Endothelial cell of umbilical vein (primary cell): Measurements from ENCODE around the gene RAB14. TPM values are rescaled to one million over a fixed set of nuclear protein-coding genes. Genes with fewer than 3 reads are reported as not detected.

Source experiments
- BruUV-seq: library from RNA; stranded (reverse); fragments of 400-500 nt; replicated peaks from 2 replicates; lab custom pipeline; 2021; lab: Mats Ljungman, UMichigan
- CTCF ChIA-PET: fragments of 300-600, 350-600 bp; sonication (Branson Sonifier 250); formaldehyde crosslinking; loops from one replicate; lab custom pipeline; 2021; ENCODE audit warnings: antibody characterized with exemption, inconsistent platforms; lab: Charles Lee
- POLR2A ChIA-PET: fragments of 300-600, 350-600 bp; sonication (Branson Sonifier 250); formaldehyde crosslinking; loops from one replicate; lab custom pipeline; 2021; ENCODE audit warnings: antibody characterized with exemption, inconsistent platforms; lab: Charles Lee
- DNase-seq: peaks from one replicate; pipeline ENCODE4 v3.0.0-alpha.2; 2011; ENCODE audit warnings: low read depth, low spot score
- FAIRE-seq: peaks from 2 replicates; lab custom pipeline; 2011; peaks lifted over from hg19 to GRCh38; lab: Jason Lieb, UNC
- H2AFZ ChIP-seq: 2 replicates; pipeline ENCODE4 v1.6.0; 2012; ENCODE audit warnings: low read depth, low read length, control low read depth, inconsistent platforms
- H3K27ac ChIP-seq: 2 replicates; pipeline ENCODE4 v1.5.1; 2011; ENCODE audit warnings: low read depth, mild to moderate bottlenecking, control low read depth, low read length, moderate library complexity; ENCODE audit not compliant: insufficient read depth
- H3K27me3 ChIP-seq, 2 experiments: 2 replicates each; pipeline versions ENCODE4 v1.6.0 to v1.6.1; 2011; ENCODE audit warnings: low read length in 2 of 2, mixed read lengths in 1 of 2; ENCODE audit not compliant: control insufficient read depth in 2 of 2, insufficient read depth in 2 of 2
- H3K36me3 ChIP-seq, 2 experiments: 2 replicates in 1 of 2; 3 replicates in 1 of 2; pipeline ENCODE4 v1.5.1; 2011; ENCODE audit warnings: low read length in 2 of 2, mild to moderate bottlenecking in 1 of 2, moderate library complexity in 1 of 2; ENCODE audit not compliant: control insufficient read depth in 2 of 2, insufficient read depth in 2 of 2; ENCODE audit errors: extremely low read depth in 1 of 2
- H3K4me1 ChIP-seq: 3 replicates; pipeline ENCODE4 v1.5.1; 2011; ENCODE audit warnings: mild to moderate bottlenecking, low read length; ENCODE audit not compliant: control insufficient read depth, insufficient read depth; ENCODE audit errors: extremely low read depth
- H3K4me2 ChIP-seq: 2 replicates; pipeline ENCODE4 v1.6.1; 2011; ENCODE audit warnings: low read length, control low read depth, mixed read lengths; ENCODE audit not compliant: insufficient read depth
- H3K4me3 ChIP-seq, 3 experiments: fragments of 200-600 bp in 1 of 3; sonication (generic), shearing (Covaris generic) in 1 of 3; replicated peaks in 1 of 3; 2 replicates each; pipeline ENCODE4 v1.5.1; 2011 to 2016; ENCODE audit warnings: control low read depth in 3 of 3, low read length in 3 of 3, mild to moderate bottlenecking in 2 of 3, inconsistent platforms in 1 of 3, low read depth in 1 of 3, moderate library complexity in 1 of 3; ENCODE audit not compliant: insufficient read depth in 1 of 3
- H3K79me2 ChIP-seq: 2 replicates; pipeline ENCODE4 v1.6.0; 2012; ENCODE audit warnings: low read length, inconsistent platforms; ENCODE audit not compliant: control insufficient read depth, insufficient read depth
- H3K9ac ChIP-seq: replicated peaks from 2 replicates; pipeline ENCODE3; 2011; ENCODE audit warnings: low read length, control low read depth; ENCODE audit not compliant: insufficient read depth; ENCODE audit errors: extremely low read depth
- H3K9me1 ChIP-seq: replicated peaks from 3 replicates; pipeline ENCODE4 v1.6.0; 2011; ENCODE audit warnings: mild to moderate bottlenecking, low read length; ENCODE audit not compliant: control insufficient read depth, insufficient read depth; ENCODE audit errors: extremely low read depth
- H3K9me3 ChIP-seq: replicated peaks from 2 replicates; pipeline ENCODE4 v1.5.1; 2012; ENCODE audit warnings: low read length, inconsistent platforms; ENCODE audit not compliant: control insufficient read depth, insufficient read depth
- H4K20me1 ChIP-seq: replicated peaks from 2 replicates; pipeline ENCODE3; 2011; ENCODE audit warnings: mild to moderate bottlenecking, low read length; ENCODE audit not compliant: control insufficient read depth, insufficient read depth; ENCODE audit errors: extremely low read depth
- EZH2 ChIP-seq: IDR thresholded peaks from 2 replicates; pipeline ENCODE4 v1.6.1; 2012; ENCODE audit warnings: borderline replicate concordance, low read depth, mild to moderate bottlenecking, moderate library complexity, low read length, inconsistent platforms; ENCODE audit not compliant: severe bottlenecking
- FOS ChIP-seq: IDR thresholded peaks from 2 replicates; pipeline ENCODE4 v1.6.1; 2011; ENCODE audit warnings: mild to moderate bottlenecking, low read length, moderate library complexity, borderline replicate concordance; ENCODE audit not compliant: insufficient read depth
- GATA2 ChIP-seq: IDR thresholded peaks from 2 replicates; pipeline ENCODE4 v1.7.0; 2011; ENCODE audit warnings: low read depth, mild to moderate bottlenecking, moderate library complexity, mixed read lengths, low read length; ENCODE audit not compliant: insufficient read length, insufficient read depth
- JUN ChIP-seq: IDR thresholded peaks from 2 replicates; pipeline ENCODE4 v1.6.1; 2011; ENCODE audit warnings: borderline replicate concordance, low read depth; ENCODE audit not compliant: insufficient read length, insufficient read depth
- MYC ChIP-seq: IDR thresholded peaks from one replicate; pipeline ENCODE4 v1.6.1; 2011; ENCODE audit warnings: mild to moderate bottlenecking, low read depth, low read length
- POLR2A ChIP-seq: IDR thresholded peaks from 2 replicates; pipeline ENCODE4 v1.6.1; 2012; ENCODE audit warnings: low read depth, mild to moderate bottlenecking, control low read depth, low read length
- POLR2AphosphoS5 ChIP-seq: IDR thresholded peaks from 2 replicates; pipeline ENCODE4 v1.6.1; 2012; ENCODE audit warnings: low read depth, mild to moderate bottlenecking, control low read depth, low read length, moderate library complexity; ENCODE audit not compliant: insufficient read depth
- dilution Hi-C: fragments of 300-500 bp; cut with MboI; formaldehyde crosslinking; loops from one replicate; pipeline ENCODE4 v1.15.0; 2019; ENCODE audit warnings: low sequenced_read_pairs; ENCODE audit not compliant: extremely low pct_ligation_motif_present
- intact Hi-C: fragments of 100-400 bp; cut with micrococcal nuclease; formaldehyde crosslinking; loops from one replicate; pipeline ENCODE4 v1.10.0; 2022
- polyA plus RNA-seq, 4 experiments: library from polyadenylated mRNA; depleted of rRNA in 3 of 4; stranded (reverse) in 3 of 4; unstranded in 1 of 4; fragments of >200 nt; gene quantifications; 2 replicates each; pipeline versions ENCODE4 v1.2.1 to v1.2.3, GENCODE V29; 2011 to 2012; ENCODE audit warnings: missing spikeins in 1 of 4
- total RNA-seq: library from RNA; stranded (reverse); gene quantifications from 2 replicates; pipeline ENCODE4 v1.2.3, GENCODE V29; 2021
- TF ChIP-seq, protein P1 (sequence below), 2 donors: IDR thresholded peaks; 1 replicate in 1 of 2; 2 replicates in 1 of 2; pipeline ENCODE4 v1.5.1; 2011; ENCODE audit warnings: low read length in 2 of 2, mild to moderate bottlenecking in 2 of 2, moderate library complexity in 2 of 2, control low read depth in 1 of 2, inconsistent platforms in 1 of 2, low read depth in 1 of 2; ENCODE audit not compliant: insufficient read depth in 1 of 2; ENCODE audit errors: extremely low read depth in 1 of 2
- TF ChIP-seq, protein P2 (sequence below): IDR thresholded peaks from 2 replicates; pipeline ENCODE4 v1.6.1; 2011; ENCODE audit not compliant: insufficient read depth, insufficient read length

Gene RAB14
- total and polyA plus RNA-seq, 2 donors (not counting 3 experiments of a cell fraction or from before 2014, with no cell fraction given) = 18.9 to 79.3 TPM

DNA sequence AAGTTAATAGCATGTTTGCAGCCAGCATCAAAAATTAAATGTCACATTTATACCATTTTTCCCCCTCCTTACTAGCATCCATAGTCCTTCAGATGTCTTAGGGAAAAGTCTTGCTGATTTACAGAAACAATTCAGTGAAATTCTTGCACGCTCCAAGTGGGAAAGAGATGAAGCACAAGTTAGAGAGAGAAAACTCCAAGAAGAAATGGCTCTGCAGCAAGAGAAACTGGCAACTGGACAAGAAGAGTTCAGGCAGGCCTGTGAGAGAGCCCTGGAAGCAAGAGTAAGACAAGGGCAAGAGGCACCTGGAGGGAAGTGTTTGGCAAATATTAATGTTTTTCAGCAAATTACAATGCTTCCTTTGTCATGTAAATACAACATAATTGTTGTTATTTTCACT, 60.4 kb downstream of the RAB14 start:
- H3K9me3 ChIP-seq = no peaks in the 10 kb centered on the region
- no peaks in the 10 kb centered on the region for H3K9me1 ChIP-seq
- POLR2A ChIA-PET = no interaction called here
- peaks cover 23 to 26% of the 10 kb centered on the region in 2 experiments for H3K36me3 ChIP-seq
- CTCF ChIA-PET = no interaction called here
- TF ChIP-seq, protein P1, sequence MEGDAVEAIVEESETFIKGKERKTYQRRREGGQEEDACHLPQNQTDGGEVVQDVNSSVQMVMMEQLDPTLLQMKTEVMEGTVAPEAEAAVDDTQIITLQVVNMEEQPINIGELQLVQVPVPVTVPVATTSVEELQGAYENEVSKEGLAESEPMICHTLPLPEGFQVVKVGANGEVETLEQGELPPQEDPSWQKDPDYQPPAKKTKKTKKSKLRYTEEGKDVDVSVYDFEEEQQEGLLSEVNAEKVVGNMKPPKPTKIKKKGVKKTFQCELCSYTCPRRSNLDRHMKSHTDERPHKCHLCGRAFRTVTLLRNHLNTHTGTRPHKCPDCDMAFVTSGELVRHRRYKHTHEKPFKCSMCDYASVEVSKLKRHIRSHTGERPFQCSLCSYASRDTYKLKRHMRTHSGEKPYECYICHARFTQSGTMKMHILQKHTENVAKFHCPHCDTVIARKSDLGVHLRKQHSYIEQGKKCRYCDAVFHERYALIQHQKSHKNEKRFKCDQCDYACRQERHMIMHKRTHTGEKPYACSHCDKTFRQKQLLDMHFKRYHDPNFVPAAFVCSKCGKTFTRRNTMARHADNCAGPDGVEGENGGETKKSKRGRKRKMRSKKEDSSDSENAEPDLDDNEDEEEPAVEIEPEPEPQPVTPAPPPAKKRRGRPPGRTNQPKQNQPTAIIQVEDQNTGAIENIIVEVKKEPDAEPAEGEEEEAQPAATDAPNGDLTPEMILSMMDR (IDR thresholded peaks at IDR 0.05; ENCODE audit: extremely low read depth in 1 of 2, insufficient read depth in 1 of 2, low read depth in 1 of 2, low read length in 2 of 2) = no peak
- no peak for TF ChIP-seq EZH2
- TF ChIP-seq POLR2AphosphoS5 = no peak
- TF ChIP-seq FOS = no peak
- TF ChIP-seq MYC = no peak
- TF ChIP-seq, protein P2, sequence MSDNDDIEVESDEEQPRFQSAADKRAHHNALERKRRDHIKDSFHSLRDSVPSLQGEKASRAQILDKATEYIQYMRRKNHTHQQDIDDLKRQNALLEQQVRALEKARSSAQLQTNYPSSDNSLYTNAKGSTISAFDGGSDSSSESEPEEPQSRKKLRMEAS = no peak
- TF ChIP-seq POLR2A = no peak
- no peak for TF ChIP-seq GATA2
- TF ChIP-seq JUN = no peak
- intact Hi-C loops (no loop called here), dilution Hi-C loops (no loop called here)
- no peak overlapping the region for H3K4me3 ChIP-seq
- no peaks in the 10 kb centered on the region for H3K27me3 ChIP-seq
- no TSS peak for BruUV-seq
- H3K4me1 ChIP-seq = no peaks in the 10 kb centered on the region
- no peak overlapping the region for H3K4me2 ChIP-seq
- FAIRE-seq (no peak), DNase-seq (no peak)
- no peak overlapping the region for H3K27ac ChIP-seq
- no peaks in the 10 kb centered on the region for H4K20me1 ChIP-seq
- no peak overlapping the region for H3K9ac ChIP-seq
- H2AFZ ChIP-seq = no peak overlapping the region
- H3K79me2 ChIP-seq = no peaks in the 10 kb centered on the region
